GM18520 (cell line): ENCODE results near the gene RALGAPA2.

Source experiments
- ATAC-seq: cut with Tn5 transposase; IDR thresholded peaks from one replicate; pipeline ENCODE4 v1.9.1; 2021; ENCODE audit not compliant: unreplicated experiment

Gene RALGAPA2

GRCh38 chr20:20721489-20721888, 9.0 kb upstream of the RALGAPA2 start:
- ATAC-seq = no peak

GRCh38 chr20:20720158-20720557, 7.7 kb upstream of the RALGAPA2 start:
- ATAC-seq = no peak

- no peak for ATAC-seq
Observed at GRCh38 chr20:20719411-20719810, 7.0 kb upstream of the RALGAPA2 start.

GRCh38 chr20:20713244-20713765, 861 bp upstream of the RALGAPA2 start:
- ATAC-seq = no peak

GRCh38 chr20:20712004-20712473, 405 bp downstream of the RALGAPA2 start:
- ATAC-seq = no peak

GRCh38 chr20:20711413-20711812, 1.0 kb downstream of the RALGAPA2 start:
- no peak for ATAC-seq

GRCh38 chr20:20710443-20711315, 1.8 kb downstream of the RALGAPA2 start:
- ATAC-seq = no peak

- no peak for ATAC-seq
Observed at GRCh38 chr20:20709887-20710286, 2.6 kb downstream of the RALGAPA2 start.

GRCh38 chr20:20706285-20706684, 6.2 kb downstream of the RALGAPA2 start:
- no peak for ATAC-seq

GRCh38 chr20:20702330-20703245, 9.9 kb downstream of the RALGAPA2 start:
- ATAC-seq = no peak

- ATAC-seq = no peak
Observed at GRCh38 chr20:20699917-20700316, 12.5 kb downstream of the RALGAPA2 start.

- ATAC-seq = no peak
Observed at GRCh38 chr20:20699144-20699543, 13.3 kb downstream of the RALGAPA2 start.

GRCh38 chr20:20697325-20697845, 15.1 kb downstream of the RALGAPA2 start:
- ATAC-seq = no peak

- no peak for ATAC-seq
Observed at GRCh38 chr20:20695250-20695816, 17.1 kb downstream of the RALGAPA2 start.

- ATAC-seq = no peak
Observed at GRCh38 chr20:20694591-20694990, 17.9 kb downstream of the RALGAPA2 start.

- ATAC-seq = no peak
Observed at GRCh38 chr20:20692587-20692986, 19.9 kb downstream of the RALGAPA2 start.

GRCh38 chr20:20691477-20692235, 20.8 kb downstream of the RALGAPA2 start:
- no peak for ATAC-seq

- no peak for ATAC-seq
Observed at GRCh38 chr20:20690676-20691476, 21.6 kb downstream of the RALGAPA2 start.

- ATAC-seq = no peak
Observed at GRCh38 chr20:20687319-20687718, 25.1 kb downstream of the RALGAPA2 start.
